T1000 (cell line): ENCODE measurements around the gene LTB4R2.
A peak's percentile ranks its signal among the peaks of the same experiment; 100 is the strongest.

Experiments used
- DNase-seq: peaks from one replicate; lab custom pipeline; 2025; ENCODE audit warnings: mixed read lengths; lab: John Stamatoyannopoulos, UW

Gene LTB4R2

GRCh38 chr14:24309538-24310264 lies at the start of gene LTB4R2:
Gene LTB4R2 (plus strand): TSS chr14:24310140. CDS start chr14:24310665, 525 bp downstream.
- DNase-seq: no peak

- no peak for DNase-seq
Observed at GRCh38 chr14:24260780-24261157, 49.2 kb upstream of the LTB4R2 start.

- DNase-seq: no peak
Observed at GRCh38 chr14:24261256-24261968, 48.5 kb upstream of the LTB4R2 start.

GRCh38 chr14:24261969-24262327 lies 48.0 kb upstream of the LTB4R2 start:
- no peak for DNase-seq

- no peak for DNase-seq
Observed at GRCh38 chr14:24262821-24263733, 46.9 kb upstream of the LTB4R2 start, which contains the start of gene TGM1. Gene TGM1 (minus strand): TSS chr14:24263177. CDS start chr14:24262352, 825 bp downstream.

- no peak for DNase-seq
Observed at GRCh38 chr14:24263848-24264247, 46.1 kb upstream of the LTB4R2 start.

GRCh38 chr14:24264298-24264697 lies 45.6 kb upstream of the LTB4R2 start:
- no peak for DNase-seq

GRCh38 chr14:24266344-24267244 lies 43.3 kb upstream of the LTB4R2 start:
- DNase-seq: no peak

GRCh38 chr14:24267516-24267915 lies 42.4 kb upstream of the LTB4R2 start:
- no peak for DNase-seq

- no peak for DNase-seq
Observed at GRCh38 chr14:24268225-24268624, 41.7 kb upstream of the LTB4R2 start.

- DNase-seq: no peak
Observed at GRCh38 chr14:24269368-24269767, 40.6 kb upstream of the LTB4R2 start.

- no peak for DNase-seq
Observed at GRCh38 chr14:24269910-24270536, 39.9 kb upstream of the LTB4R2 start.

GRCh38 chr14:24270537-24271133 lies 39.3 kb upstream of the LTB4R2 start:
- DNase-seq: no peak

GRCh38 chr14:24271134-24271833 lies 38.7 kb upstream of the LTB4R2 start, which contains the start of gene RABGGTA:
Gene RABGGTA (minus strand): TSS chr14:24271597. CDS start chr14:24271115, 482 bp downstream.
- DNase-seq: peak; percentile 59

- DNase-seq: no peak
Observed at GRCh38 chr14:24271834-24272263, 38.1 kb upstream of the LTB4R2 start.

- DNase-seq: no peak
Observed at GRCh38 chr14:24272467-24272866, 37.5 kb upstream of the LTB4R2 start.

GRCh38 chr14:24273422-24273998 lies 36.4 kb upstream of the LTB4R2 start:
- DNase-seq: no peak

GRCh38 chr14:24274101-24274543 lies 35.8 kb upstream of the LTB4R2 start:
- no peak for DNase-seq

- DNase-seq: no peak
Observed at GRCh38 chr14:24277071-24277470, 32.9 kb upstream of the LTB4R2 start.
